Measurements from ENCODE around the gene CENPK.

- TF ChIP-seq CTCF (optimal IDR thresholded peaks at IDR 0.05 in 1 of 3, IDR thresholded peaks at IDR 0.05 in 1 of 3, conservative IDR thresholded peaks at IDR 0.05 in 1 of 3; ENCODE audit: extremely low read depth in 1 of 3, insufficient read depth in 2 of 3, low read length in 3 of 3), result no peak
- no peak for TF ChIP-seq EZH2 (IDR thresholded peaks at IDR 0.05; ENCODE audit: low read length)
These were observed 32.1 kb downstream of the CENPK start for GRCh38 chr5:65530904-65531303.

Measured in keratinocyte (primary cell).